Stimulated activated CD8-positive, alpha-beta memory T cell treated with anti-CD3 and anti-CD28 coated beads, Interleukin-12 subunit alpha, Interleukin-12 subunit beta, amount 100 ng/mL, for 1 hour (primary cell): ENCODE results near the gene DNMT3A.

Source experiments
- DNase-seq: peaks from one replicate; pipeline ENCODE4 v3.0.0-alpha.2; 2020; ENCODE audit warnings: low read depth

The DNMT3A gene

DNA sequence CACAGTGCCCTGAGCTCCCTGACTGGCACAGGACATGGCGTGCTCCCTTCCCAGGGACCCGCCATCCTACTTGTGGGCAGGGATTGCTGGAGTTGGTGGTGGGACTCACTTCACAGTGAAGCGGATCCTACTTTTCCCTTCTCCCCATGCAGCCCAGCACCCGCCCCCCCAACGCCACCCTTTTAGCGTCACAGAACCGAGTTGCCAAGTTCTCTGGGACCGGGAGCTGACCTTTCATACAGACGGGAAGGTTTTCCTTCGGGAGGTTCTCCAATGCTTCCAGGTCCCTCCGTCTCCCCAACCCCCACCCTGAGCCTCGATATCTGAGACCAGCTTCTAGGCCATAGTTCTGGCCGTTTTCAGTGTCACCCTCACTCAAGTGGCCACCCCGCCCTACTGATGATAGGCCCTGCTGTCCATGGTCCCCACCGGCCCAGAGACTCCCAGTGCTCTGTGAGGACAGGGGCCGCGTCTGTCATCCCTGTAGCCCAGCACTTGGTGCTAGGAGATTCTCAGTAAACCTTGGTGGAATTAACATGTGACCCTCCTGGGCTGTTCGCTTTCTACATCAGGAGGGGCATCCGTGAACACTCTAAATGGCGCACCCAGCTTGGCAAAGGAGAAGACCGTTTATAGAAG lies 1.6 kb upstream of the DNMT3A start:
- DNase-seq, result no peak

DNA sequence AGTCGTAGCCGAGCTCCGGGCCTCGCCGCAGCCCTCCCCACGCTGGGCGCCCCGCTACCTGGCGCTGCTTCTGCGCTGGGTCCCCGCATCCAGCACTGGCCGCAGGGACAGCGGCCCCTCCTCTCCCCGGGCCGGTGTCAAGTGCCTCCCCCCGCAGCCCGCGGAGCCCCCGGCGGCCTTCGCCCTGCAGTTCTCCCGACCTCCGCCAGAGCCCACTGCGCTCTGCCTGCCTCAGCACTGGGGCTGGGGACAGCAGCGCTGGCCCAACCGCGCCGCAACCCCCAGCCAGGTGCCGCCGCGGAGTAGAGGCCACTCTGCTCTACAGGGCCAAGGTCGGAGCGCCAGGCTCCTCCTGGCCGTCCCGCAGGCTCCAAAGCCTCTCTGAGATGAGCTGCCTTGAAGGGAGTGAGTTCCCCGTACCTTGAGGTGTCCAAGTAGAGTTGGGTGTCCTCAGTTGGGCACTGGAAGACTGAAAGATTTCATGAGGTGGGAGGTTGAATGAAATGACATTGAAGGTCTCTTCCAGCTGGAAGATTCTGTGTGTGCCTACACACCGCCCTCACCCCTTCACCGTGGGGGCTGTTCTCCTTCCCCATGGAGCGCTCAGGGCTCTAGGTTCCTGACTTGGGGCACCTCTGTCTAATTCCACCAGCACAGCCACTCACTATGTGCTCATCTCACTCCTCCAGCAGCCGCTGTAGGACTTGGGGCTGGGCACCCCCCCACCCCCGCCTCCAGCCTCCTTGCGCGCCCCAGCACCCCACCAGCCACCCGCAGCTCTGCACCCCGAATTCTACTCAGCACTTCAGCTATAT lies 854 bp upstream of the DNMT3A start:
- peak; percentile 62 for DNase-seq

DNA sequence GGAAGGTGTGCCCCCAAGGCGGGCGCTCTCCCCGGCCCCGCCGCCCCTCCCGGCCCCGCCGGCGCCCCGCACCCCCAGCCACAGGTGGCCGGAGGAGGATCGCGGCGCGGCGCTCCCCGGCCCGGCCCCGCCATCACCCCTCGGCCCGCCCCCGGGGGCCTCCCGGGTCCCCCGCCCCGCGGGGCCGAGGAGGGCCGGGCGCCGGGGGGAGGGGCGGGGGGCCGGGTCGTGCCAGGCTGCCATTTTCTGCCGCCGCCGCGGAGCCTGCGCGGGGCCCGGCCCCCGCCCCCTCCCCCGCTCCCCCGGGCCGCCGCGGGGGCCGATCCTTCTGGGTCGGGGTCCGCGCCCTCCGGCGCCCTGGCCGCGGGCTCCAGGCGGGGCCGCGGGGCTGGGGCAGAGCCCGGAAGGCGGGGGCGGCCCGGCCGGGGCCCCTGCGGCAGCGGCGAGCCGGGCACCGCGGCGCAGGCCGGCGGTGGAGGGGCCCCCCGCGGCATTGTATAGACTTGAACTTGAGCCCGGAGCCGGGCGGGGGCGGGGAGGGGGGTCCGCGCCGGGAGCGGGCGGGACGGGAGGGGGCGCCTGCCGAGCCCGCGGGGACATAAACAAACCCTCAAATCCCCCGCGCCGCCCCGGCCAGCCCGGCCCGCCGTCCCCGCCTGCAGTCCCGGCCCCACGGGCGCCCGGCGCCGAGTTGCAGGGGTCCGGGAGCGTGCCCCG lies 556 bp downstream of the DNMT3A start:
- DNase-seq, result no peak

DNA sequence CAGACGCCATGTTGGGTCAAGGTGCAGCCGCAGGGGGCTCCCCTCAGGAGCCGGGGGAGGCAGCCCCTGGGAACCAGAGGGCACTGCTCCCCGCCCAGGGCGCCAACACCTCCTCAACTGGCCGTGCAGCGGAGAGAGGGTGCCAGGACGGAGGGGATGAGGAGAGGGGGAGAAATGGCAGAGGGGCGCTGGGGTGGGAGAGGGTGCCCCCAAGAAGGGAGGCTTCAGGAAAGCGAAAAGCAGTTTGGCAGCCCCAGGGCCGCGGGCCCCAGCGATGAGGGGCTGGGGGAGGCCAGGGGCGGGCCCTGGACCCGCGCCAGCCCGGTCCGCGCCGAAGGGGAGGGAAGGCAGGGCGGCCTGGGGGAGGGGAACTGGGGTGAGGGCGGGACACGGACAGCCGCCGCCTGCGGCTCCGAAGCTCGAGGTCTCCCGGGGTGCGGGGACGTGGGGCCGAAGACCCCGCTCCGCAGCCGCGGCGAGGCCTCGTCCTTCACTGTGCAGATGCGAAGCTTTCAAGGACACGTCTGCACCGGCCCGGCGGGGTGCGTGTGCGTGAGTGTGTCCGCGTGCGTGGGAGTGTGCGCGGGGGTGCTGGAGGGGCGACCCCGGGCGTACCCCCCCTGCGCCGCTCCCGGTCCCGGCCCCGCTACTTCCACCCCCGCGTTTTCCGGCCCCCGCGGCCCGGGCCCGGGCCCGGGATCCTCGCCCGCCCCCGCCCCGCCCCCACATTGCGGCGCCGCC lies 1.4 kb downstream of the DNMT3A start:
- no peak for DNase-seq

DNA sequence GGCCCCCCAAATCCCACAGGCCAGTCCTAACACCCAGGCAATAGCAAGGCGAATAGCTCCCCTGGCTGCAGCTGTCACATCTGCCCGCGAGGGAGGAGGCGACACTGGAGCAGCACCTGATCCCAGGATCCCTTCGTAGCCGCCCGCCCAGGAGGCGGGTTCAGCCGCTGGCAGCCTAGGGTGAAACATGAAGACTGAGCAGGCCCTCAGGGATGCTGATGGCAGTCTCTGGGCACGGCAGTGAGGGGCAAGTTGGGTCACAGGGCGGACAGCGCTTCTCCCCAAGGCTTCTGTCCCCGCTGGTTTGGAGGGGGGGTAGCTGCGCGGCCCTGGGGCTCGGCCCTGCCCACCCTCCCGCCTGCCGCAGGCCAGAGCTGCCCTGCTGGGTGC lies 1.9 kb downstream of the DNMT3A start:
- no peak for DNase-seq

DNA sequence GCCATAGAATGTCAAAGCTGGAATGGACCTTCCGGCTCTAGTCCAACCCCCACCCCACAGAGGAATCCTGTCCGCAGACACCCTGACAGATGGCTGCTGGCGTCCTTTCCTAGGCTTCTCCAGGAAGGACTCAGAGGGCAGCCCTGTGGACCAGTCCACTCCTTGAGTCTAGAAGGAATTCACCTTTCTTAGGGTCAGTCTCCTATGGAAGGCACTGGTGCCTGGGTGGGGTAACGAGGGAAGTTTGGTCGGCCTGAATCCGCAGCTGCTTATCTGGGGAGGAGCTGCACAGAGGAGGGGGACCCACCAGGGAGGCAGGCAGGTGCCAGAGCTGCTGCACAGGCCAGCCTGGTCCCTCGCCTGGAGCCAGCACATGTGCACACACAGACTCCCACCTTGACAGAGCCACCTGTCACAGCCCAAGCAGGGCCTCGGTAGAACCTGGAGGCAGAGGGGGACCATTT lies 2.5 kb downstream of the DNMT3A start:
- no peak for DNase-seq

DNA sequence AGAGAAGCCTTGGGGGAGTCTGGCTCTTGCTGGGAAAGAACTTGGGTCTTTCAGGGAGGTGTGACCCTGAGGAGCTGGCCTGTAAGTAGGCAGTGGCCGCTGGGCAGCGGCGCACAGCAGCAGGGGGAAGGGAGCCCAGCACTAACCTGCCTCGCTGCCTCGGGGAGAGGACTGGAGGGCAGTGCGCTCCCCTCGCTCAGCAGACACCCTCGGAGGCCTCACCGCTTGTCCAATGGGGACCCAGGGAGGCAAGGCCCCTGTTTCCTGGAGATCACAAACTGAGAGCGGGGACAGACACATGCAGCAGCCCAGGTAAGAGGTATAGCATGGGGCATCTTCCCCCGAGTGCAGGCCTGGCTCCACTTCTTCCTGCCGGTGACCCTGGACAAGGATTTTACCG lies 3.3 kb downstream of the DNMT3A start:
- DNase-seq, result no peak

DNA sequence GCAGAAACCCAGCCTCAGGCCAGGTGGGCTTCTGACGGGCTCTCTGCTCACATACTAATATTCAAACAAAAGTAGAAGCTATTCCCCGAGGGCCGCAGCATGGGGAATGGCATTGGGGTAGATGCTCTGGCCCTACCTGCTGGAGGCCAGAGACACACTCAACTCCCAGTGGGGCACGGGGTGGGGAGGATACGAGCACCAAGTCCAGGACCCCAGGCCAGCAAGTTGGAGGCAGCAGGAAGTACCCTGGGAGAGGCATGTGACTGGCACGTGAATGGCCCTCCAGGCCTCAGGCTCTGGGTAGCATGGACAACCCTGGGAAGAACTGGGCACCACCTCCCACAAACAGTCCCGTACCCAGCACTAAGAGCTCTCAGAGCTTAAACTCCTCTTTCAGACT lies 3.8 kb downstream of the DNMT3A start:
- no peak for DNase-seq

DNA sequence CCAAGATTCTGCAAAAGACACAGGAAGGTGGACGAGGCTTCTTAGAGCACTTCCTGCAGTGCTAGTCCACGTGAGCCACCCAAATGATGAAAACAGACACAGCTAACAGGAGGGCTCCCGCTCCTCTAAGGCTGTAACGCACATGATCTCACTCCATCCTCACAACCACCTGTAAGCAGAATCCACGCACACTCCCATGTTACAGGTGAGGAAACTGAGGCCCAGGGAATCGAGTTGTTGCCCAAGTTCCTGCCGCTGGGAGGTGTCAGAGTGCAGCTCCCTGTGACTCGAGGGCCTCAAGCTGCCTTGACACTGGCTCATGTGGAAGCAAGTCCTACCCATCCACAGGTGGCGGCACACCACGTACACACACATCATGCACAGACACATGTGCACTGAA lies 4.4 kb downstream of the DNMT3A start:
- no peak for DNase-seq

DNA sequence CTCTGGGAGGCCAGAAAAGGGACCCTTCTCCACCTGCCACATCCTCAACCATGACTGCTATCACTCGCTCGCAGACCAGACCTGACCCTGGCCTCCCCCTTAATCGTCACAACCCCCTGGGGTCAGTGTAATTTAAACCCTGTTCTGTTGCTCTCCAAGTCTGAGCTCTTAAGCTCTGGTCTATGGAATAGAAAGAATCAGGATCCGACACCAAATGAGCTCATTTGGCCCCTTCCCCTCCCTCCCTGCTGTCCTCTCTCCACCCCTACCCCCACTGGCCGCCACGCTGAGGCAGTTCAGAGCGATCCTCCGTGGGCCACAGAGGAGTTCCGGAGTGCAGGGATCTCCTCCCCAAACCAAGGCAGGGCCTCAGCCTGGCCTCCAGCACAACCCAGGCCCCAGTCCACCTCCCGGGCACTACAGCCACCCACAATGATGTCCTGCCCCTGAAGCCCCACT lies 5.3 kb downstream of the DNMT3A start:
- DNase-seq, result no peak

DNA sequence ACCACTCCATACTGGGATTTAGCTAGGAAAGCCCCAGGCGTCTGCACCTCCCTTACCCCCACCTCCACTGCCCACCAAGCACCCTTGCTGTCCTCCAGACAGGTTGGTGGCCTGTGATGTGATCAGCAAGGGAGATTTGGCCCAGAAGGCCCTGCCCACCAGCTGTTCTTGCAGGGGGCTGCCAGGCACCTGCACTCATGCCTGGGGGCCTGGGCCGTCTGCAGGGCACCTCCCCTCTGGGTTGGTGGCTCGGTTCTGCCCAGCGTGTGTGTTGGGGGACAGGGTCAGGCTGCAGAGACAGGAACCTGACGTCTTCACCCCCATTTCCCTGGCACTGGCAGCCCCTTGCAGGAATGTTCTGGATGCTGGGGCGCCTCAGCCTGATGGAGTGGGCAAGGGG lies 5.8 kb downstream of the DNMT3A start:
- no peak for DNase-seq

DNA sequence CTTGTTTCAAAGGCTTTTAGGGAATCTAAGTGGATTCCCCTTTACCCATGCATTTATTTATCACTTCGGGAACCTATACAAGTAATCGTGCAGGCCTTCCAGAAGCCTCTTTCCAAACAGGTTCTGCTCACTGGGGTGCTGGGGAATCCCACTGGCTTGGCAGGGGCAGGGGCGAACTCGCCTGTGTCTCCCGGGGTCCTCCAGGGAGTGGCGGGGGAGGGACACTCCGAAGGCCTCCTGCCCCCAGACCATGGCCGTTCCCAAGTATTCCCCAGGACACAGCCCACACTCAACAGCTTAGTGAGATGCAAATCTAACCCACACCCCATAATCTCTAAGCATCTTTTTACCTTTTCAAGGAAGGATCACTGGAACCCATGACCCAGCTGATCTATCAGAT lies 6.5 kb downstream of the DNMT3A start:
- no peak for DNase-seq

DNA sequence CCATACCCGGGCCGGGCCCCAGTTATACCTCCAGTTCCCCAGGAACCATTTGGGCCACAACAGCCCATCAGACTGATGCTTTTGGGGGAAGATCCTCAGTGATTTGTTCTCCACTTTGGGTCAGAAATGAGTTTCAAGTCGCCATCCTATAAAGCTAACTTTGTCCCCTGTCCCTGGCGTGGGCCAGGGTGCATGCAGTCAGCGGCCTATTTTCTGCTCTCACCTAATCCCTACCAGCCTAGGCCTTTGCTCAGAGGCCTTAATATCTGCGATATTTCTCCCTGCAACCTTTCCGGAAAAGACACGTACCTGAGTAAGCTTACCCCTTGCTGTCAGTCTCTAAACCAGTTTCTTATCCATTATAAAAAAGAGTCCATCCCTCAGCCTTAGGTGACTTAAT lies 7.2 kb downstream of the DNMT3A start:
- DNase-seq, result no peak

DNA sequence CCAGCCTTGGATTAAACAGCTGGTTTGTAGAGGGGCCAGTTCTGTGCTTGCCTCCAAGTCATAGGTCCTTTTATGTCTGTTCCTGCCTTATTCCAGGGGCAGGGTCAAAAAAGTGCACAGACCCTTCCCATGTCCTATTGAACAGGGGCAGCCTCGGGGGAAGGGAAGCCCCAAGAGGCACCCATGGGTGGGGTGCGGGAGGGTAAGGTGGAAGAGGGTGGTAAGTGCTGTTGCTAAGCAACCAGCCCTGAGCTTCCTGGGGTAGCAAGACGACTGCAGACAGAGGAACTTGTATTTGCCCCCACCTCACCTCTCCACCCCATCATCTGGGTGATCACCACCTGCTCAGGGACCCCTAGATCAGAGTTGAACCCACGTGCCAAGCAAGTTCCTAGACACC lies 7.7 kb downstream of the DNMT3A start:
- no peak for DNase-seq

DNA sequence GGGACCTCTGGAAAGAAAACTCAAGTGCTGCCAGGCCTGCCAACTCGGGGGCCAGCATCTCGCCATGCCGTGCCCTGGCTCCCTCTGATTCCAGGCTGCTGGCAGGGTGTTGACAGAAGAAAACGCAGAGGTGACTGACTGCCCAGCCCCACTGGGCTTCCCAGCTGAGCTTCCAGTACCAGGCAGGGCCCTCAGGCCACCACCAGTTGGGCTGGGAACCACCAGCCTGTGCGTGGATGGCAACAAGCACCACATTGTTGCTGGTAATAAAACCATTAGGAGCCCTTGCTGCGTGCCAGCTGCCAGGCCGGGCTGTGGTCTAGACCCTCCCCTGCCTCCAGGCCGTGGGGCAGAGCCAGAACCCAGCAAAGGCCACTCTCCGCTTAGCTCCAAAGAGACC lies 9.2 kb downstream of the DNMT3A start:
- no peak for DNase-seq

DNA sequence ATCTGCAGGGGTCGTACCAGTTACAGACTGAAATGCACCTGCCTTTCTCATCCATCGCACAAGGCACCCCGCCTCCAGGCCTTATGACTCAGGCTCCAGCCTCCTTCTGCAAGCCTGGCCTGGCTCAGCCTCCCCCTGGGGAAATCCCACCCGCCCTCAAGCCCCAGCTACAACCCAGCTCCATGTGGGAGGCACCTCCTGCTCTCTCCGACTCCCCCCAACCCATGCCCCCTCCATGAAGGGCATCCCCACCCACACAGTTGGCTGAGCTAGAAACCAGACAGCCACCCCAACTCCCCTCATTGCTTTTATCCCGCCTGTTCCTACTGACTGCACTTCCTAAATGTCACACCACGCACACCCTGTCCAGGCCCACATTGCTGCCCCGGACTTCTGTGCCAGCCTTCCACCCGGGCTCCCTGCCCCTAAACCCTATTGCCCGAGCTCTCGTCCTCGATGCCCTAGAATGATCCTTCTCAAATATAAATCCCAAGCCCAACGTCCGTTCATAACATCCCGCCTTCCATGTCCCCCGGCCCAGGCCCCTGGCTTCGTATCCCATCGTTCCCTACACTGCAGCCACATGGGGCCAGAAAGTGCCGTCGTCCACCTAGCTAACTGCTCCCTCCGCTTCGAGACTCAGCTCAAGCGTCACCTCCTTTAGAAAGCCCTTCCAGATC lies 9.9 kb downstream of the DNMT3A start:
- no peak for DNase-seq

DNA sequence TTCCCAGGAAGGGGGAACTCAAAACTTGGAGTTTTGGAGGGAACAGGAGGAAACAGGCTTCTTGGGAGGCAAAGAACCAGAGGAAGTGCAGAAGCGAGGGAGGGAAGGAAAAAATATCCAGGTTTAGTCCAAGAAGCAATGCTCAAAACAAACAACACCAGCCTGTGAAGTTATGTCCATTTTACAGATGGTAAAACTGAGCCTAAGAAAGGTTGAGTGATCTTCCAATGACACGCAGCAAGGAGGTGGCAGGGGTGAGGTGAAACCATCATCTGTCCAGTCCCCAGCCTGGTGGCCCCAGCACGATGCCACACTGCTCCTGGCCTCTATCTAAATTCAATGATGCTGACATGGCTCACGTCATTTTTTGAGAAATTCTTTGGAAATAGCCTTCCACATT lies 10.8 kb downstream of the DNMT3A start:
- DNase-seq, result no peak

DNA sequence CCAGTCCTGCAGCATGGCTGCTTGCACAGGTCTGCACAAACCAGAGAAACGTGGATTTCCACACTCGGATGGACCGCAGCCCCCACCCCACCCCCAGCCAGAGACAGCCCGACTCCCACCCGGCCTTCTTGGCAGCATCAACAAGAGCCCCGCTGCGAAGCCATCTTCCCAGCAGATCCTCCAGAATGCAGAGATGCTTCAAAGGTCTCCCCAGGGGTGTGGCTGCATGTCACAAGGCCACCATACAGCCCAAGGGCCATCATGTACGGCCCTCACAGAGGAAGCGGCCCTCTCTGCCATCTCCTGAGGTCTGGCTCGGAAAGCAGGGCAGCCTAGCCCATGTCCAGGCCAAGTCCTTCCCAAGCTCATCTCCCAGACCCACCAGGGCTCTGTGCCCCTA lies 11.5 kb downstream of the DNMT3A start:
- no peak for DNase-seq

DNA sequence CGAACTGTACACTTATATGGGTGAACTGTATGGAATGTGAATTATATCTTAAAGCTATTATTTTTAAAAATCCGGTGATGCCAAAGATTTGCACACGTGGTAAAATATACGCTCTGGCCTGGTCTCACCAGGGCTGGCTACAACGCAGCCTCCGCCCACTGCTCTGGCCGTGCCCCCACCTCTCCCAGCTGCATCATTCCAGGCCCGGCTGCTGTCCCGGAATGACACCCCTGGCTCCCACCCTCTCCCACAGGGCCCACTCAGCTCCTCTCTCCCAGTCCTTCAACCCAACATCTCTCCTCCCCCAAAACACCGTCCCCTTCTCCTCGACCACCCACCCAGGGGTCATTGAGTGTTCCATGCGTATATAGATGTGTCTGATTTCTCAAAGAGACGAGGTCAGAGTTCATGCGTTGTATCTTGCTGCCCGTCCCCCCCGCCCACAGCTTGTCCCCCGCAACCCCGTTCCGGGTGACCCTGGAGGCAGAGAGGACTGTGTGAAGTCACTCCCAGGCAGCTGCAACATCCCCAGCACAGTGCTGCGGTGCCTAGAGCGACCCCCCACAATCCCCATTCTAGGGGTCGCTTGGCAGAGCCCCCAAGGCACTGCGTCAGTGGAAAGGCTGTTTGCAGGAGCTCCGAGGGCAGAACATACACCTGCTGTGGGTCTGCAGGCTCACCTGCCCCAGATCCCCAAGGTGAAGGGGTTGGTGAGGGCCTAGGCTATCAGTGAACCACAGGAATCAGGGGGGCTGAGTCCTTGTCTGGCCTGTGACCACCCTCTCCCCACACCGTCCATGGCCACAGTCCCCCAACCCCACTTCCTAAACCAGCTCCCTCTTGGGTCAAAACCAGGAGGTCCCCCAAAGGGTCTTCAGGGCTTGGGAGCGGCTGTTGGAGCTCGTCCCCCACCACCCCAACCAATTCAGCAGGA lies 13.3 kb downstream of the DNMT3A start:
- no peak for DNase-seq

DNA sequence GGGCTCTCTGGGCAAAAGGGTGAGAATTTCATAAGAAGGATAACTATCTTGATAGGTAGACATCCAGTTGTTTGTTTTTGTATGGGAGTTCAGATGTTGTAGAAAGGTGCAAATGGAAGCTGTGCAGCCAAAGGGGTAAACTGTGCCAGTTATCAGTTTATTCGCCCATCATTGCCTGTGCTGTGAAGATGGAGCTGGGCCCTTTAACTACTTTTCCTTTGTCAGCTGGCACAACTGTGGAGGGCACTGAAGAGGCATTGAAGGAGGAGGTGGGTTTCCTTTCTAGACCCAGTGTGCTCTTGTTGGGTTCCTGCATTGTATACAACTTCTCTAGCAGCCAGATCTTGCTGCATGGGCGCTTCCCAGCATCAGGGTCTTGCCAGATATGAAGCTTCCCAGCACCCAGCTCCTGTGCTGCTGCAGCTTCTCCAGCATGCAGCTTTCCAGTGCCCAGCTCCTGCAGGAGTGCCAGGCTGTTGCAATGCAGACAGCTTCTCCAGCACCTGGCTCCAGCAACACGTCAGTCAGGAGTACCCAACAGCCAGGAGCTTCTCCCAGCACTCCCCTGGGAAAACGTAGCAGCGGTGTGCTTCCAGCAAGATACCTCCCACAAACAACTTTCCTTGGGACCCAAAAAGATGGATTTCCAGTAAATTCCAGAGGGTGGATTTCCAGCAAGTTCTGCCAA lies 15.3 kb downstream of the DNMT3A start:
- DNase-seq, result no peak
